ENCODE results near the gene PPP5C. TPM values are rescaled to one million over a fixed set of nuclear protein-coding genes. Genes with fewer than 3 reads are reported as not detected.
A peak's percentile ranks its signal among the peaks of the same experiment; 100 is the strongest.

PPP5C gene
- total and polyA plus RNA-seq, 11 donors = 64.9 to 115 (median 77.1) TPM

GRCh38 chr19:46344363-46344762, 2.5 kb upstream of the PPP5C start:
- H3K4me3 ChIP-seq = no peak overlapping the region
- 53 to 79% (median 56%) methylated on average over 1 of the region's 1 CpG for WGBS, 4 donors

DNA sequence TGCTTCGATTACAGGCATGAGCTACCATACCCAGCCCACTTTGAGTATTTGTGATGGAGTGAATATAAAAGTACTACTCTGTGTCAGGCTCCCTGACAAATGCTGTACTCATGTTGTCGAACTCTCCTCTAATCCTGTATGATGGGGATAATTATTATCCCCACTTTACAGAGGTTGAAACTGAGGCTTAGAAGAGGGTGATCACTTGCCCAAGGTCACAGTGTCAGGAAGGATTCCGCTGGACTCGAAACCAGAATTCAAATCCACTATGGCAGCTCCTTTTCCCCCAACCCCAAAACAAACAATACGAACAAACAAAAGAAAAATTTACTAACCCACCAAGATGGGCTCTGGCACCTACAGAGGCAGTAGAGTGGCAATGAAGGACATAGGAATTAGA, 1.7 kb upstream of the PPP5C start:
- ATAC-seq (no peak), DNase-seq (no peak)
- Histone ChIP-seq H3K36me3 (peaks cover 0 to 22% (median 17%) of the 10 kb centered on the region in 9 donors), H3K4me3 (no peak overlapping the region), H3K9me3 (no peaks in the 10 kb centered on the region), H3K4me1 (peaks cover 0 to 37% (median 27%) of the 10 kb centered on the region in 12 donors), H3K27ac (peak overlapping the region in 2 of 12 donors; percentile 88 to 95), H3K27me3 (no peaks in the 10 kb centered on the region)
- intact Hi-C loops (cut with DNase I) = loop anchor here in 6 of 10 donors (5.0 kb wide), 3 partner anchors 38 to 63 kb away; no protein-coding TSS in a partner anchor
- WGBS, 4 donors = 94 to 97% (median 96%) methylated on average over 5 of the region's 5 CpGs
- TF ChIP-seq CTCF (IDR thresholded peaks at IDR 0.05) (no peak), POLR2A (IDR thresholded peaks at IDR 0.05) (no peak)

More at GRCh38 chr19:46344363-46344762, 2.5 kb upstream of the PPP5C start:
- peaks cover 0 to 29% (median 19%) of the 10 kb centered on the region in 12 donors for H3K4me1 ChIP-seq
- H3K36me3 ChIP-seq = peaks cover 0 to 30% (median 25%) of the 10 kb centered on the region in 9 donors
- H3K27me3 ChIP-seq = no peaks in the 10 kb centered on the region
- no peak for ATAC-seq
- DNase-seq = no peak
- no peak overlapping the region for H3K27ac ChIP-seq
- intact Hi-C loops (cut with DNase I) = loop anchor here in 2 of 10 donors (5.0 kb wide), 1 partner anchor 37 kb away; no protein-coding TSS in a partner anchor
- TF ChIP-seq POLR2A (IDR thresholded peaks at IDR 0.05) = no peak
- TF ChIP-seq CTCF (IDR thresholded peaks at IDR 0.05) = no peak
- H3K9me3 ChIP-seq = no peaks in the 10 kb centered on the region

- ATAC-seq = no peak
- Histone ChIP-seq H3K27ac (peak overlapping the region in 6 of 12 donors; percentile 88 to 96 (median 93)), H3K4me1 (peaks cover 7 to 60% (median 50%) of the 10 kb centered on the region in 12 donors), H3K9me3 (no peaks in the 10 kb centered on the region), H3K36me3 (peaks cover 0 to 4% (median 0%) of the 10 kb centered on the region in 9 donors), H3K4me3 (peak overlapping the region in 11 of 12 donors; percentile 70 to 100 (median 99)), H3K27me3 (no peaks in the 10 kb centered on the region)
- intact Hi-C loops (cut with DNase I) = loop anchor here in 6 of 10 donors (2.0 to 5.0 kb wide), 4 partner anchors 40 to 65 kb away; no protein-coding TSS in a partner anchor
- no peak for TF ChIP-seq POLR2A (IDR thresholded peaks at IDR 0.05)
- no peak for TF ChIP-seq CTCF (IDR thresholded peaks at IDR 0.05)
- WGBS, 4 donors = 1 to 4% (median 3%) methylated on average over 3 of the region's 3 CpGs
- no peak for DNase-seq
Measured at GRCh38 chr19:46347572-46347883, 641 bp downstream of the PPP5C start.

- 78 to 83% (median 81%) methylated on average over 5 of the region's 5 CpGs for WGBS, 4 donors
- H3K4me3 ChIP-seq = peak overlapping the region in 7 of 12 donors; percentile 83 to 100 (median 99)
- peak overlapping the region in 4 of 12 donors; percentile 92 to 96 (median 94) for H3K27ac ChIP-seq
Measured at GRCh38 chr19:46347985-46348384, 1.1 kb downstream of the PPP5C start.

More at GRCh38 chr19:46347985-46348384, 1.1 kb downstream of the PPP5C start:
- H3K4me1 ChIP-seq = peaks cover 7 to 64% (median 50%) of the 10 kb centered on the region in 12 donors
- TF ChIP-seq POLR2A (IDR thresholded peaks at IDR 0.05) = no peak
- TF ChIP-seq CTCF (IDR thresholded peaks at IDR 0.05) = no peak
- no peak for DNase-seq
- no peak for ATAC-seq
- no peaks in the 10 kb centered on the region for H3K9me3 ChIP-seq
- no peaks in the 10 kb centered on the region for H3K27me3 ChIP-seq
- intact Hi-C loops (cut with DNase I) = loop anchor here in 6 of 10 donors (2.0 to 5.0 kb wide), 4 partner anchors 41 to 66 kb away; no protein-coding TSS in a partner anchor
- H3K36me3 ChIP-seq = no peaks in the 10 kb centered on the region

Data from heart left ventricle (tissue), 16 donors.